HCEC 1CT (cell line): ENCODE results near the gene HDAC1.
"Not testable (repeated sequence)": the region's sequence is repeated elsewhere in the genome, so short reads cannot be mapped to it uniquely, and the experiment has no call there.

ENCODE experiments used
- DNase-seq: peaks from one replicate; pipeline ENCODE4 v3.0.0-alpha.2; 2017

Gene HDAC1

DNA sequence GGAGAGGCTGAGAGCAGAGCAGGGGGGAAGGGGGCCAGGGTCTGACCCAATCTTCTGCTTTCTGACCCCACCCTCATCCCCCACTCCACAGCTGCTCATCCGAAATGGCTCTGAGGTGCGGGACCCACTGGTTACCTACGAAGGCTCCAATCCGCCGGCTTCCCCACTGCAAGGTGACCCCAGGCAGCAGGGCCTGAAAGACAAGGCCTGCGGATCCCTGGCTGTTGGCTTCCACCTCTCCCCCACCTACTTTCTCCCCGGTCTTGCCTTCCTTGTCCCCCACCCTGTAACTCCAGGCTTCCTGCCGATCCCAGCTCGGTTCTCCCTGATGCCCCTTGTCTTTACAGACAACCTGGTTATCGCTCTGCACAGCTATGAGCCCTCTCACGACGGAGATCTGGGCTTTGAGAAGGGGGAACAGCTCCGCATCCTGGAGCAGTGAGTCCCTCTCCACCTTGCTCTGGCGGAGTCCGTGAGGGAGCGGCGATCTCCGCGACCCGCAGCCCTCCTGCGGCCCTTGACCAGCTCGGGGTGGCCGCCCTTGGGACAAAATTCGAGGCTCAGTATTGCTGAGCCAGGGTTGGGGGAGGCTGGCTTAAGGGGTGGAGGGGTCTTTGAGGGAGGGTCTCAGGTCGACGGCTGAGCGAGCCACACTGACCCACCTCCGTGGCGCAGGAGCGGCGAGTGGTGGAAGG lies 17.1 kb upstream of the HDAC1 start:
- no peak for DNase-seq

DNA sequence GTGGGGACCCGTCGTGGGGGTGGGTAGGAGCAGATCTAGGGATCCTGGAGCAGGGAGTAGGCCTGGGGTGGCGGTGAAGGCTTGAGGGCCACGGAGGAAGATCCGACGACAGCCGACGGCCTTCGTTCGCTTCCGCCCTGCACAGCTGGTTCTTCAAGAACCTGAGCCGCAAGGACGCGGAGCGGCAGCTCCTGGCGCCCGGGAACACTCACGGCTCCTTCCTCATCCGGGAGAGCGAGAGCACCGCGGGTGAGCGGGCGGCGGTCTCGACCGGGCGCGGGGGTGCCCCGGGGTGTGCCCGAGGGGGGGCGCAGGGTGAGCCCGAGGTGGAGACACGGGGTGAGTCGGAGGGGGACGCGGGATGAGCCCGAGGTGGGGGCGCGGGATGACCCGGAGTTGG lies 16.5 kb upstream of the HDAC1 start:
- DNase-seq: no peak

DNA sequence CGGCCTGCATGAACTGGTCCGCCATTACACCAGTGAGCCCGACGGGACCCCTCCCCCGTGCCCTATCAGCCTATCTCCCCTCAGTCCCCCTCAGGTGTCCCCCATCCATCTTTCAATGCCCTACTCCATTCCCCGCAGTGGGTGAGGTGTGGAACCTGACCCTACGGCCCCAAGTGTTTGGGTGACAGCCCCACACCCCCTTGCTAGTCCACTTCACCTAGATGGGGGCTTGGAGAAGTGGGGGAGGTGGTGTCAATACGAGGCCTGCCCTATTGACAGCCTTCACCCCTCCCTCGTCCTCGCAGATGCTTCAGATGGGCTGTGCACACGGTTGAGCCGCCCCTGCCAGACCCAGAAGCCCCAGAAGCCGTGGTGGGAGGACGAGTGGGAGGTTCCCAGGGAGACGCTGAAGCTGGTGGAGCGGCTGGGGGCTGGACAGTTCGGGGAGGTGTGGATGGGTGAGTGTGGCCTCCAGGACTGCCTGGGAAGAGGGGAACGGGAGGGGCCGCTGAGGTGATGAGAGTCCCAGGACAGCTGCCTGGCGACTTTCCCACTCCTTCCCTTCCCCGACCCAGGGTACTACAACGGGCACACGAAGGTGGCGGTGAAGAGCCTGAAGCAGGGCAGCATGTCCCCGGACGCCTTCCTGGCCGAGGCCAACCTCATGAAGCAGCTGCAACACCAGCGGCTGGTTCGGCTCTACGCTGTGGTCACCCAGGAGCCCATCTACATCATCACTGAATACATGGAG lies 15.7 kb upstream of the HDAC1 start:
- DNase-seq: no peak

DNA sequence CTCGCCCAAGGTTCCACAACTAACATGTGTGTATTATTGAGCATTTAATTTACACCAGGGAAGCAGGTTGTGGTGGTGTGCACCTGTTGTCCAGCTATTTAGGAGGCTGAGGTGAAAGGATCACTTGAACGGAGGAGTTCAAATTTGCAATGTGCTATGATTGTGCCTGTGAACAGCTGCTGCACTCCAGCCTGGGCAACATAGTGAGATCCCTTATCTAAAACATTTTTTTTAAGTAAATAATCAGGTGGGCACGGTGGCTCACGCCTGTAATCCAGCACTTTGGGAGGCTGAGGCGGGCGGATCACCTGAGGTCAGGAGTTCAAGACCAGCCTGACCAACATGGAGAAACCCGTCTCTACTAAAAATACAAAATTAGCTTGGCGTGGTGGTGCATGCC lies 7.1 kb upstream of the HDAC1 start:
- not testable (repeated sequence) for DNase-seq

DNA sequence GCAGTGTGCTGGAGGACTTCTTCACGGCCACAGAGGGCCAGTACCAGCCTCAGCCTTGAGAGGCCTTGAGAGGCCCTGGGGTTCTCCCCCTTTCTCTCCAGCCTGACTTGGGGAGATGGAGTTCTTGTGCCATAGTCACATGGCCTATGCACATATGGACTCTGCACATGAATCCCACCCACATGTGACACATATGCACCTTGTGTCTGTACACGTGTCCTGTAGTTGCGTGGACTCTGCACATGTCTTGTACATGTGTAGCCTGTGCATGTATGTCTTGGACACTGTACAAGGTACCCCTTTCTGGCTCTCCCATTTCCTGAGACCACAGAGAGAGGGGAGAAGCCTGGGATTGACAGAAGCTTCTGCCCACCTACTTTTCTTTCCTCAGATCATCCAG lies 6.2 kb upstream of the HDAC1 start:
- no peak for DNase-seq

DNA sequence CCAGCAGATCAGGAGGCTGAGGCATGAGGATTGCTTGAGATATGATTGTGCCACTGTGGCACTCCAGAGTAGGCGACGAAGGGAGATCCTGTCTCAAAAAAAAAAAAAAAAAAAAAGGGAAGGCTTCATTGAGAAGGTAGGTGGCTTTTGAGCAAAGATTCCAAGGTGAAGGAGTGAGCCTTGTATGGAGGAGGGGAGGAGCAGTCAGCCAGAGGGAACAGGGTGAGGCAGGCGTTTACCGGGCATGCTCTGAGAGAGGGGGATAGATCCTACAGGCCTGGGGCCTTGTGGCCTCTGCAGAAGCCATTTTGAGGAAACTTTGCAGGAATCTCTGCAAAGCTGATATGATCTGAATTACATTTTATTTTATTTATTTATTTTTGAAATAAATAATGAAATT lies 5.1 kb upstream of the HDAC1 start:
- no peak for DNase-seq

DNA sequence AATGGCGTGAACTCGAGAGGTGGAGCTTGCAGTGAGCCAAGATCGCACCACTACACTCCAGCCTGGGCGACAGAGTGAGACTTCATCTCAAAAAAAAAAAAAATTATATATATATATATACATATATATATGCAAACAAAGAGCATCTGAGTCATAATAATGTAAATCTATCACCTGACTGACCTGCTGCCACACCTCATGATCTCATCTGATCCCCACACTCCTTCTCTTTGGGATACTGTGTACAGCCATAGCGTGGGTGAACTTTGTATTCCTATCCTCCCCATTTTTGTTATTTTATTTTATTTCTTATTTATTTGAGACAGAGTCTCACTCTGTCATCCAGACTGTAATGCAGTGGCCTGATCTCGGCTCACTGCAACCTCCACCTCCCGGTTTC lies 2.6 kb upstream of the HDAC1 start:
- DNase-seq: no peak

DNA sequence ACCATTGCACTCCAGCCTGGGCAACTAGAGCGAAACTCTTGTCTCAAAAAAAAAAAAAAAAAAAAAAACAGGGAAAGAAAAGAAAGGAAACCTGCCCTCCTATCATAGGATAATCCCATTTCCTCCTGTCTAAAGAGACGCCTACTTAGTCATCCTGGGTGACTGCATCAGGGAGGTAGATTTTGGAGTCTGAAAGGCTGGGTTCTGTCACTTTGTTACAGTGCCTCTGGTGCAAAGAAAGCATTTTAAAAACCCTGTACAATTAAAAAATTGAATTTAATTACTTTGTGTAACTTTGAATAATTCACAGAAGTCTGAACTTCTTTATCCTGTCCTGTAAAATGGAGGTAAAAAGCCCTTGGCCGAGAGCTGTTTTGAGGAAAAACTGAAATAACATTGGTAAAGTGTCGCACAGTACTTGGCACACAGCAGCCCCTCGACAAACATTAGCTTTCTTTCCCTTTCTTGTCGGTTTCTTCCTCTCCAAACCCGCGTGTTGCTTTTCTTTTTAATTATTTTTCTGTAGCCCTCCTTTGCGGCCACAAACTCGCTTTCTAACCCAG lies 657 bp upstream of the HDAC1 start:
- DNase-seq: peak; percentile 54

DNA sequence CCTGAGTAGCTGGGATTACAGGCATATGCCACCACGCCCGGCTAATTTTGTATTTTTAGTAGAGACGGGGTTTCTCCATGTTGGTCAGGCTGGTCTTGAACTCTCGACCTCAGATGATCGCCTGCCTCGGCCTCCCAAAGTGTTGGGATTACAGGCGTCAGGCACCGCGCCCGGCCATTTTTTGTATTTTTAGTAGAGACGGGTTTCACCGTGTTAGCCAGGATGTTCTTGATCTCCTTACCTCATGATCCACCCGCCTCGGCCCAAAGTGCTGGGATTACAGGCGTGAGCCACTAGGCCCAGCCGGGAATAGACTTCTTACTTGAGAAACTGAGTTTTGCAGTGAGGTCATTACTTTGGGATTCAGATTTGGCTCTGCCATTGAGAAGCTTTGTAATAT lies 6.3 kb downstream of the HDAC1 start:
- not testable (repeated sequence) for DNase-seq

DNA sequence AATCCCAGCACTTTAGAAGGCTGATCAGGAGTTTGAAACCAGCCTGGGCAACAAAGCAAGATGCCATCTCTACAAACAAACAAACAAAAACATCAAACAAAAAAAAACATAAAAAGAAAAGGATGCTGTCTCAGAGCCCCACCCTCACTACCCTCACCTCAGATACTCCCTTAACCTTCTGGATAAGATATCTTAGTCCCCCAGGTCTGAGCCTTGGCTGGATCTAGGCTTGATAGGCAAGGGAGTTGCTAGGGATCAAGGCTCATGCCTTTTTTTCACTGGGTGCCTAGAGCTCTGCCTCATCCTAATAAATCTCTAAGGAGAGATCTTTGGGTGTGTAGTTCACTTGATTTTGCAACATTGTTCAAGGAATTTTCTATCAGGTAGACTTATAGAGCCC lies 7.4 kb downstream of the HDAC1 start:
- no peak for DNase-seq

DNA sequence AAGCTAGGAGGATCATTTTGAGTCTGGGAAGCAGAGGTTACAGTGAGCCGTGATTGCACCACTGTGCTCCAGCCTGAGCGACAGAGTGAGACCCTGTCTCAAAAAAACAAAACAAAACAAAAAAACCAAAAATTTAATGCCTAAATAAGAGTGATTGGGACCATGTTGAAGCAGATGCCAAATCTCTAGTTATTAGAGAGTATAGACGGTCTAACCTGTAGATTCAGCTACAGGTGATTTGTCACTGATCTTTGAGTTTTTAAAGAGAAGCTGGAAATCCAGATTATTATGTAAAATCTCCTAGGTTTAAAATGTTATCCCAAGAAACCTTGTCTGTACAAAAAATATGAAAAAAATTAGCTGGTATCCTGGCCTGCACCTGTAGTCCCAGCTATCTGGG lies 11.5 kb downstream of the HDAC1 start:
- DNase-seq: no peak

DNA sequence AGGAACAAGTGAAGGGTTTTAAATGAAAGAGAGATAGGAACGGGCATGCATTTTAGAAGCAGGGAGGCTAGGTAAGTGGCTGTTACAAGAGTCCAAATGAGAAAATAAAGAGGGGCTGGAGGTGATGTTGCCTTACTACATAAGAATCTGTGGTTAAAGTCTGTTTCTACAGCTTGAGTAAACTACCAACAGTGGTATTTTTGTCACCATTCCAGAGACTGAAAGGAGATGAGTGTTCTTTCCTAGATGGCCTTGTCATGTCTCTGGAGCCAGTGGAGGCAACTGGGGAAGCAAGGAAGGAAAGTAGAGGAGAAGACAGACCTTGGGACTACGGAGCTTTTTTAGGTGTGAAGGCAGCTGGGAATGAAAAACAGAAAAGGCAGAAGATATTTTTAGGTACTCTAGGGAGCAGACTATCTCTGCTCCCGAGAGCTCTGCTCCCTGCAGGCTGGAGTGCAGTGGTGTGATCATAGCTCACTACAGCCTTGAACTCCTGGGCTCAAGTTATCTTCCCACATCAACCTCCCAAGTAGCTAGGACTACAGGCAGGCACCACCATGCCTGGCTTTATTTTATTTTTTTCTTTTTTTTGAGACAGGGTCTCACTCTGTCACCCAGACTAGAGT lies 12.2 kb downstream of the HDAC1 start:
- no peak for DNase-seq

DNA sequence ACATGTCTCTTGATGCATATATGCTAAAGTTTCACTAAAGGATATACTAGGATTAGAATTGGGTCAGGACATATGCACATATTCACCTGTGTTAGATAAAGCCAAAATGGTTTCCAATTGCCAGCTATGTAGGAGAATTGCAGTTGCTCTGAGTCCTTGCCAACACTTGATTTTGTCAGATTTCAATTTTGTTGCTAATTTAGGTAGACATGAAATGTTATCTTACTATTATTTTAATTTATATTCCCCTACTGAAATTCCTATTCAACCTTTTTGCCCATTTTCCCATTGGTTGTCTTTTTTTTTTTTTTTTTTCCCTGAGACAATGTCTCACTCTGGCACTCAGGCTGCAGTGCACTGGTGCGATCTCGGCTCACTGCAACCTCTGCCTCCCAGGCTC lies 13.4 kb downstream of the HDAC1 start:
- DNase-seq: no peak

DNA sequence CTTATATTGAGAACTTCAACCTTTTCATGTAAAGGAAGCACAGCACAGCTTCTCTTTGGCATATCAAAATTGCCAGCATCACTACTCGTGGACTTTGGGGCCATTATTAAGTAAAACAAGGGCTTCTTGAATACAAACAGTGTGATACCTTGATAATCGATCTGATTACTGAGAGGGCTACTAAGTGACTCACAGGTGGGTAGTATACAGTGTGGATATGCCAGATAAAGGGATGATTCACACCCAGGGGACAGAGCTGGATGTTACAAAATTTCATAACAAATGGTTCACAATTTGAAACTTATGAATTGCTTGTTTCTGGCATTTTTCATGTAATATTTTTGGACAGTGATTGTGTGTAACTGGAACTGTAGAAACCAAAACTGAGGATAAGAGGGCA lies 15.4 kb downstream of the HDAC1 start:
- DNase-seq: peak; percentile 17

DNA sequence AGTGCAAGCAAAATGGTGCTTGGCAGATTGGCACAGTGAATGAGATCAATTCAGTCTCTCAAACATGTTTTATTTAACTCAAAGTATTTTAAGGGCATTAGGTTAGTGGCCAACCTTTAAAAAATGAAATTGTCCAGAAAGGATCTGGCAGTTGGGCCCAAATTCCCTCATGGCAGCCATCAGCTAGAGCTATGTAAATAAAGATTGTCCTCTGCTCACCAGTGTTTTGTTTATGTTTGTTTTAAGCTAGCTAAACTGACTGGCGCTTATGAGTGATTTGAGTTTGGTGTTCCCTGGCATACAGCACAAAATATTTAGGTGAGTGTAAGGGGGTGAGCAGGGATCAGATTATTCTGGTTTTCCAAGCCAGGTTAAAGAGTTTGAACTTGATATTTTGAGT lies 18.1 kb downstream of the HDAC1 start:
- DNase-seq: no peak

DNA sequence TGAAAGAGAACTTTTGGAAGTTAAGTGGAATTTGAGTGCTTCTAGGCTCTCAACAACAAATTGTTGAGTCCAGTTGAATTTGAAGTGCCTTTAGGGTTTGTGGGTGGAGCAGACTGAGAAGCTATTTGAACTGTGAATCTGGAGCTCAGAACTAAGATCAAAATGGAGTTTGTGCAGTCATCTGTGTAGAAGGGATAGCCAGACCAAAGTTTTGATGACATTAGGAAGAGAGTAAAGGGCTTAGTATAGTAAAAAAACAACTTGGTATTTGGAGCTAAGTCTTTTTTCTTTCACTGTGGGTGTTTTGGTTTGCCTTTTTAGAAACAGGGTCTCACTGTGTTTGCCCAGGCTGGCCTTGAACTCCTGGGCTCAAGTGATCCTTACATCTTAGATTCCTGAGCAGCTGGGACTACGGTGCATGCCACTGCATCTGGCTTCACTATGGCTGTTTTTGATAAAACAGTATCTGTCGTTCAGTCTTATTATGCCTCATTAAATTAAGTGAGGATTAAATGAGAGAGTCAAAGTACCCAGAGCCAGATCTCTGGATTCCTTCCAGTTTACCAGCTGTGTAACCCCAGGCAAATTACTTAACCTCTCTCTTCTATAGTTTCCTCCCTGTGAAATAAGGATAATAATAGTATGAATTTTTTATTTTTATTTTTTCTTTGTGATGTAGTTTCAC lies 20.0 kb downstream of the HDAC1 start:
- DNase-seq: no peak

DNA sequence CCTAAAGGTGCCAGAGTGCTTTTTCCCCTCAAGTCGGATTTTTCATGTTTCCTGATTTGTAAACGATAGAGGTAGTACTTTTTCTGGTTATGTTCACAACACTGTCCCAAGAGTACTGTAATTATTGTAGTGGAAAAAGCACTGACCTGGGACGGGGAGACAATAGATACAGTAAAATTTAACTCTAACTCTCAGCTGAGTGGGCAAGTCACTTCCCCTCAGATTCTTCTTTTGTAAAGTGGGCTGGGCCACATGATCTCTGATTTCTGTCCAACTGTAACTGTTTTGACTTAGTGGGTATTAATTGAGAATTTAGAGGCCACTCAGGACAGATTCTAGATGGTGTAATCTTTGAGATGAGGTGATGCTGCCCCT lies 25.0 kb downstream of the HDAC1 start:
- no peak for DNase-seq

DNA sequence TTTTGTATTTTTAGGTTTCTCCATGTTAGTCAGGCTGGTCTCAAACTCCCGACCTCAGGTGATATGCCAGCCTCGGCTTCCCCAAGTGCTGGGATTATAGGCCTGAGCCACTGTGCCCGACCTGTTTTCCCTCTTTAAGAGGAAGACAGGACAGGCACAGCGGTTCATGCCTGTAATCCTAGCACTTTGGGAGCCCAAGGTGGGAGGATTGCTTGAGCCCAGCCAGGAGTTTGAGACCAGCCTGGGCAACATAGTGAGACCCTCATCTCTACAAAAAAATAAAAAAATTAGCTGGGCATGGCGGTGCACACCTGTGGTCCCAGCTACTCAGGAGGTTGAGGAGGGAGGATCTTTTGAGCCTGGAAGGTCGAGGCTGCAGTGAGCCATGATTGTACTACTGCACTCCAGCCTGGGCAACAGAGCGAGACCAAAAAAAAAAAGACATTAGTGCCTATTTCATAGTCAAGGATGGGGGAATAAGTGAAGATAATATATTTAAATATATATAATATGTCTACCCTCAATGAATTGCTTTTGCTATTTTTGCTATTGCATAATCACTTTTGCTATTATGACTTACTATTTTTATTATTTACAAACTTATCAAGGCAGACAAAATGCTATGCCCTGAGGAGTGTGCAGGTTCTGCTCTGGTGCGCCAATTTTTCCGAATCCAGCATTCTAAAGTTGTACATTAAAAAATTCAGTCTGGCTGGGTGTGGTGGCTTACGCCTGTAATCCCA lies 26.4 kb downstream of the HDAC1 start:
- no peak for DNase-seq

DNA sequence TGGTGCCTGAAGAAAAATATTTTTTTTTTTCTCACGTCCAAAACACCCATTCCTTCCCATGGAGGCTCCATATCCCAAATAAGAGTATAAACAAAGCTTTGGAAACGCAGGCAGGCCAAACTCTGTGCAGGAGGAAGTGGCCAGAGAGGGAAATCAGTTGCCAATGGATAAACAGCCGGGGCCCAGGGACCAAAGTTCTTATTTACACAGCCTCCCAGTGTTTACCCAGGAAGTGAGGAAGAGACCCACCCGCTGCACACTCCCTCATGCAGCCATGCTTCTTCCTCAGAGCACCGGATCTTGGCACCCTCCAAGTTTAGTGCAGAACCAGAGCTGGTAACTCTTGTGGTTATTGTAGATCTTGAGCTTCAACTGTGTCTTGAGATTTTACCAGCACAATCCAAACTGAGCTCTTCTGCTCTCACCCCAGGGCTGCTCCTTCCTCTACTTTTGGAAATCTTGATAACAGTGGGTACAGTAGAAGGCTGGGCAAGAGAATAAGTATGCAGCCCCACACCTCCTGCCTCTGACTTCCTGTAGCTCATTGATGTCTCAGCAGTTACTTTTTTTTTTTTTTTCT lies 29.9 kb downstream of the HDAC1 start:
- no peak for DNase-seq

DNA sequence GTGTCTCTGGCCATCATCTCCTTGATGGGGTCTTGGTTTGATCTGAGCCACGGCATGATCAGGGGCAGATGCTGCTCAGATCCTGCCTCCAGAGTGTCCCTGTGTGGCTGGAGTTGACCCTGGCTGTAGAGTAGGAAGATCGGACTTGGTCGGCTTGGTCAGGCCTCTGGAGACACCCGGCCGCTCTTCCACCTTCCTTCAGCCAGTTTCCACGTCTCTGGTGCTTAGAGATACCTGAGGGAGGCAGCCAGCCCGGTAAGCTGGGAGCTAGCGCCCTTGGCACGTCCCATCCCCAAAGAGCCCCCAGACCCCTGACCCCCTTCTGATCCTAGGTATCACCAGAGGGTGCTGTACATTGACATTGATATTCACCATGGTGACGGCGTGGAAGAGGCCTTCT lies 35.3 kb downstream of the HDAC1 start:
- no peak for DNase-seq

DNA sequence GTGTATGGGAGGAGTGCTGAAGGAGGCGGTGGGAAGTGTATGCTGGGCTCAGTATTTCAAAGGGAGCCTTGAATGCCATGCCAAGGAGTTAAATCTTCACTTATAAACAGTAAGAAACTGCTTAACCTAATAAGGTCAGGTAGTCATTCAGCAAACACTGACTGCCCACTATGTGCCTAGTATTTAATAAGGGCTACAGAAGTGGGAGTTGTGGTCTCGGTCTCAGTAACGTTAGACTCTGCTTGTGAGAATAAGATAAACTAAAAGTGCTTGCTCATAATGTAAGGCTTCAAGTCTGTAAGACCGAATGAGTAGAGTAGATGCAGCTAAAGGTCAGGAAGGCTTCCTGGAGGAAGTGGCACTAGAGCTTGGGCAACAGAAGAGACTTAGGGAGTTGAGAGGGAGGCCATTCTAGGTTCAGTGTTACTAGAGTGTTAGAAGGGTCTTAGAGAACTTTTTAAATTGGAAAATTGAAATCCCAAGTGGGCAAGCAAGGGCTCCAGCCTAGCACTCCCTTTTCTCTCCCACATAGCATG lies 38.1 kb downstream of the HDAC1 start:
- DNase-seq: no peak

DNA sequence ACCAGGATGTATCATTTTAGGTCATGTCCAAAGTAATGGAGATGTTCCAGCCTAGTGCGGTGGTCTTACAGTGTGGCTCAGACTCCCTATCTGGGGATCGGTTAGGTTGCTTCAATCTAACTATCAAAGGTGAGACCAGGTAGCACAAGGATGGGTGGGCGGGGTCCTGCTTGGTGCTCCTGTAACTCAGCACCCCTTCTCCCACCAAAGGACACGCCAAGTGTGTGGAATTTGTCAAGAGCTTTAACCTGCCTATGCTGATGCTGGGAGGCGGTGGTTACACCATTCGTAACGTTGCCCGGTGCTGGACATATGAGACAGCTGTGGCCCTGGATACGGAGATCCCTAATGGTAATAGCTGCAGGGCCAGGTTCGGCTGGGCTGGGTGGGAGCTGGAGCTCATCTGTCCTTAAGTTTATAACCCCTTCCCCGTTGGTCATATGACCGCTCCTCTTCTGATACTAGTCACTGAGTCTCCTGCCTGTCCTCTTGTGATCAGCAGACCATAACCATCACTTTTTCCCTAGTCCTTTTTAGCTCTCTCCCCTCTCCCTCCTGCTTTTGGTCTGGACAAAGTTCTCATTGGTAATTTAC lies 38.8 kb downstream of the HDAC1 start:
- no peak for DNase-seq
